Panc1 (cell line): ENCODE results near the gene FILIP1L. TPM values are rescaled to one million over a fixed set of nuclear protein-coding genes. Genes with fewer than 3 reads are reported as not detected.

ENCODE experiments used
- ATAC-seq: fragments of 200-7000 bp; cut with Tn5 transposase; 2 replicates; pipeline ENCODE4 v1.9.1; 2020; ENCODE audit warnings: mild to moderate bottlenecking, moderate library complexity
- BruUV-seq: library from RNA; stranded (reverse); fragments of 400-500 nt; replicated peaks from 2 replicates; lab custom pipeline; 2021; lab: Mats Ljungman, UMichigan
- CTCF ChIA-PET: fragments of 300-600 bp; sonication (Branson Sonifier 250); formaldehyde crosslinking; loops from one replicate; lab custom pipeline; 2022; ENCODE audit warnings: antibody characterized with exemption; lab: Charles Lee
- POLR2A ChIA-PET: fragments of 300-600 bp; sonication (Branson Sonifier 250); formaldehyde crosslinking; loops from one replicate; lab custom pipeline; 2022; ENCODE audit warnings: antibody characterized with exemption; lab: Charles Lee
- DNase-seq: peaks from one replicate; pipeline ENCODE4 v3.0.0-alpha.2; 2010; ENCODE audit warnings: low read depth, low spot score
- H3K27ac ChIP-seq: 2 replicates; pipeline ENCODE4 v1.5.1; 2011; ENCODE audit warnings: mild to moderate bottlenecking, low read length, inconsistent platforms
- H3K27me3 ChIP-seq: fragments of 200-500 bp; sonication (Bioruptor generic); 2 replicates; pipeline ENCODE4 v1.6.0; 2014; ENCODE audit warnings: low read length, inconsistent platforms; ENCODE audit not compliant: control insufficient read depth, insufficient read depth
- H3K36me3 ChIP-seq: fragments of 200-500 bp; sonication (Bioruptor generic); 2 replicates; pipeline ENCODE4 v1.5.1; 2014; ENCODE audit warnings: inconsistent platforms, mild to moderate bottlenecking, low read length, moderate library complexity; ENCODE audit not compliant: control insufficient read depth, insufficient read depth
- H3K4me1 ChIP-seq: 2 replicates; pipeline ENCODE4 v1.5.1; 2011; ENCODE audit warnings: inconsistent platforms, mild to moderate bottlenecking, low read length, moderate library complexity; ENCODE audit not compliant: control insufficient read depth, insufficient read depth
- H3K4me3 ChIP-seq, 2 experiments: 2 replicates each; pipeline ENCODE4 v1.5.1; 2011 to 2012; ENCODE audit warnings: low read depth in 2 of 2, low read length in 2 of 2, mild to moderate bottlenecking in 2 of 2, inconsistent platforms in 1 of 2, moderate library complexity in 1 of 2
- H3K9me3 ChIP-seq: fragments of 200-500 bp; sonication (Bioruptor generic); 2 replicates; pipeline ENCODE4 v1.5.1; 2014; ENCODE audit warnings: low read depth, mild to moderate bottlenecking, inconsistent platforms, low read length, moderate library complexity; ENCODE audit not compliant: control insufficient read depth, insufficient read depth
- CTCF ChIP-seq: fragments of 450-650 bp; IDR thresholded peaks from 2 replicates; pipeline ENCODE4 v1.5.1; 2017; ENCODE audit warnings: mild to moderate bottlenecking
- POLR2AphosphoS5 ChIP-seq: IDR thresholded peaks from 2 replicates; pipeline ENCODE4 v1.6.1; 2012; ENCODE audit warnings: mild to moderate bottlenecking, low read depth, low read length, moderate library complexity
- REST ChIP-seq, 2 experiments: IDR thresholded peaks; 2 replicates each; pipeline ENCODE4 v1.6.1; 2011 to 2012; ENCODE audit warnings: low read depth in 2 of 2, control low read depth in 1 of 2, low read length in 1 of 2, mild to moderate bottlenecking in 1 of 2, moderate library complexity in 1 of 2; ENCODE audit not compliant: insufficient read depth in 1 of 2
- SIN3A ChIP-seq: IDR thresholded peaks from 2 replicates; pipeline ENCODE4 v1.6.1; 2012; ENCODE audit warnings: low read depth, mild to moderate bottlenecking, low read length, moderate library complexity, borderline replicate concordance; ENCODE audit not compliant: insufficient read depth
- TCF7L2 ChIP-seq: IDR thresholded peaks from 2 replicates; pipeline ENCODE4 v1.6.1; 2011; ENCODE audit warnings: mild to moderate bottlenecking, low read depth, low read length, inconsistent platforms
- in situ Hi-C: cut with HindIII; loops from 2 replicates; pipeline ENCODE4 v1.10.0; 2016; ENCODE audit warnings: low sequenced_read_pairs, low pct_unique_long_range_greater_than_20kb
- intact Hi-C: fragments of 100-400 bp; cut with micrococcal nuclease; formaldehyde crosslinking; loops from one replicate; pipeline ENCODE4 v1.10.0; 2022; ENCODE audit not compliant: unreplicated experiment
- total RNA-seq: library from RNA; stranded (reverse); gene quantifications from one replicate; pipeline ENCODE4 v1.2.1, GENCODE V29; 2021; ENCODE audit not compliant: unreplicated experiment

FILIP1L gene
- total RNA-seq, 1 experiment from 2014 or later = 3.2 TPM

GRCh38 chr3:100149713-100150415 lies 35.6 kb upstream of the FILIP1L start:
- ATAC-seq (no peak), DNase-seq (no peak)
- intact Hi-C loops = no loop called here
- no peak for TF ChIP-seq CTCF
- TF ChIP-seq SIN3A = no peak
- TF ChIP-seq POLR2AphosphoS5 = no peak
- TF ChIP-seq REST (IDR thresholded peaks at IDR 0.05; ENCODE audit: insufficient read depth in 1 of 2, low read depth in 2 of 2, low read length in 1 of 2) = no peak
- TF ChIP-seq TCF7L2 = no peak
- H3K27me3 ChIP-seq = no peaks in the 10 kb centered on the region
- no peaks in the 10 kb centered on the region for H3K36me3 ChIP-seq
- POLR2A ChIA-PET = no interaction called here
- CTCF ChIA-PET = no interaction called here
- no peak overlapping the region for H3K27ac ChIP-seq
- no peak overlapping the region for H3K4me3 ChIP-seq
- no TSS peak for BruUV-seq
- in situ Hi-C loops = no loop called here
- H3K4me1 ChIP-seq = no peaks in the 10 kb centered on the region
- H3K9me3 ChIP-seq = no peaks in the 10 kb centered on the region; the same call in 1 of the 2 replicates

GRCh38 chr3:100149130-100149529 lies 34.8 kb upstream of the FILIP1L start:
- no TSS peak for BruUV-seq
- POLR2A ChIA-PET = no interaction called here
- H3K4me1 ChIP-seq = no peaks in the 10 kb centered on the region

More at GRCh38 chr3:100149130-100149529, 34.8 kb upstream of the FILIP1L start:
- H3K9me3 ChIP-seq = no peaks in the 10 kb centered on the region
- H3K27me3 ChIP-seq = no peaks in the 10 kb centered on the region
- ATAC-seq (no peak), DNase-seq (no peak)
- no peak overlapping the region for H3K27ac ChIP-seq
- CTCF ChIA-PET = no interaction called here
- TF ChIP-seq REST (IDR thresholded peaks at IDR 0.05; ENCODE audit: insufficient read depth in 1 of 2, low read depth in 2 of 2, low read length in 1 of 2) = no peak
- TF ChIP-seq SIN3A = no peak
- TF ChIP-seq TCF7L2 = no peak
- TF ChIP-seq POLR2AphosphoS5 = no peak
- TF ChIP-seq CTCF = no peak
- H3K4me3 ChIP-seq = no peak overlapping the region
- no peaks in the 10 kb centered on the region for H3K36me3 ChIP-seq
- intact Hi-C loops = no loop called here
- in situ Hi-C loops = no loop called here
